ENCODE measurements around the gene ACTR3C.
"Not testable (repeated sequence)": the region's sequence is repeated elsewhere in the genome, so short reads cannot be mapped to it uniquely, and the experiment has no call there.

ACTR3C gene

GRCh38 chr7:150337179-150337578 is 13.8 kb upstream of the ACTR3C start:
- DNase-seq (ENCODE audit: low read depth in 2 of 3, low spot score in 1 of 3): no peak

DNA sequence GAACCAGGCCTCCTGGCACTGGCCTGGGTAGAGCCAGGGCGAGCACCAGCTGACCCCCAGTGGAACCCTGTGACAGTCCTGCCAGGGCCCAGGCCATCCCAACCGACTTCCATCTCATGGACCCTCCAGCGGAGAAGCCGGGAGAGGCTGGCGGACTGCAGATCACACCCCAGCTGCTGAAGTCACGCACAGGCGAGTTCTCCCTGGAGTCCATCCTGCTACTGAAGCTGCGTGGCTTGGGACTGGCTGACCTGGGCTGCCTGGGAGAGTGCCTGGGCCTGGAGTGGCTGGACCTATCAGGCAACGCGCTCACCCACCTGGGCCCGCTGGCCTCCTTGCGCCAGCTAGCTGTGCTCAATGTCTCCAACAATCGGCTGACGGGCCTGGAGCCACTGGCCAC is 13.4 kb upstream of the ACTR3C start:
- DNase-seq (ENCODE audit: low read depth in 2 of 3, low spot score in 1 of 3): no peak

- no peak for DNase-seq (ENCODE audit: low read depth in 2 of 3, low spot score in 1 of 3)
These were observed 12.4 kb upstream of the ACTR3C start for GRCh38 chr7:150335774-150336112.

DNA sequence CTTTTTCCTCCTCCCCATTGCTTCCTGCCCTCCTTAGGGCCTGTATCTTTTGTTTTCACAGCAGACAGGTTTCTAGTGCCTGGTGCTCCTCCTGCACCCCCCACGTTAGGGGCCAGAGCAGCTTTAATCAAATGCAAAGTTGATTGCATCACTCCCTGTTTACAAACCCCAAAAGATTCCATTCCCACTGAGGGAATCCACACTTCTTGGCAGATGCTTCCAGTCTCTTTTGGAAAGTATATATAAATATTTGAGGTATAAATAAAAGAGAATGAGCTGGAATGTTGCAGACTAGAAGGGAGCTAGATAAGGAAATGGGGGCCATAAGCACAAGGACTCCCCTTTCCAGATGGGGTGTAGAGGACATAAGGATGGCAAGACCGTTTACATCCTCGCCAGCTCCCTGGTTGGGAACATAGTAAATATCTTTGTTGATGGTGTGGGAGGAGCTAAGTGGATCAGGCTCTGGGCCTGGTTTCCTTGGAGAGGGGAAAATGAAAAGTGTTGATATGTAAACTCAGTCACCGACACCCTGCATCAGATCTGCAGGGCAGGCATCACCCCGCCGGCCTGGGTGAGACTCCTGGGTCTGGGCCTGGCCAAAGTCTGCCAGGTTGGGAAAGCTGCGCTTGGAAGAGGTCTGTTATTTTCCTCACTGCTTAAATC is 11.9 kb upstream of the ACTR3C start:
- DNase-seq (ENCODE audit: low read depth in 2 of 3, low spot score in 1 of 3): no peak

DNA sequence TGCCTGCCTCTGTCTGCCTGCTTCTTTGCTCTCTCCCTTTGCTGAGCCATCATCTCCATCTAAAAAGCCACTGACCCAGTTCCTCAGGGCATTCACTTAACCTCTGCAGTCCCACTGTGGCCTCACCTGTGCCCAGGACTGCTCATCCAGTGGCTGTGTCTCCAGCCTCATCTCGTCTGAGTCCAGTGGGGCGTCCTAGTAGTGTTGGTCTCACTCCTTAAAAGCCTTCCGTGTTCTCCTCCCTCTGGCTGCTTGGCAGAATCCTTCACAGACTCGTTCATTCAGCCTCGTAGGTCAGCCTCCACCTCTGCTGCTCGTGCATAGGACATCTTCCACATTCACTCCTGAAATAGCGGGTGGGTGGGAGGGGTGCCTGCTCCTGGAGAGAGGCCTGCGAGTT is 10.8 kb upstream of the ACTR3C start:
- DNase-seq (ENCODE audit: low read depth in 2 of 3, low spot score in 1 of 3): no peak

- no peak for DNase-seq (ENCODE audit: low read depth in 2 of 3, low spot score in 1 of 3)
These were observed 10.3 kb upstream of the ACTR3C start for GRCh38 chr7:150333659-150334058.

GRCh38 chr7:150332852-150333635 is 9.7 kb upstream of the ACTR3C start:
- DNase-seq (ENCODE audit: low read depth in 2 of 3, low spot score in 1 of 3): no peak

DNA sequence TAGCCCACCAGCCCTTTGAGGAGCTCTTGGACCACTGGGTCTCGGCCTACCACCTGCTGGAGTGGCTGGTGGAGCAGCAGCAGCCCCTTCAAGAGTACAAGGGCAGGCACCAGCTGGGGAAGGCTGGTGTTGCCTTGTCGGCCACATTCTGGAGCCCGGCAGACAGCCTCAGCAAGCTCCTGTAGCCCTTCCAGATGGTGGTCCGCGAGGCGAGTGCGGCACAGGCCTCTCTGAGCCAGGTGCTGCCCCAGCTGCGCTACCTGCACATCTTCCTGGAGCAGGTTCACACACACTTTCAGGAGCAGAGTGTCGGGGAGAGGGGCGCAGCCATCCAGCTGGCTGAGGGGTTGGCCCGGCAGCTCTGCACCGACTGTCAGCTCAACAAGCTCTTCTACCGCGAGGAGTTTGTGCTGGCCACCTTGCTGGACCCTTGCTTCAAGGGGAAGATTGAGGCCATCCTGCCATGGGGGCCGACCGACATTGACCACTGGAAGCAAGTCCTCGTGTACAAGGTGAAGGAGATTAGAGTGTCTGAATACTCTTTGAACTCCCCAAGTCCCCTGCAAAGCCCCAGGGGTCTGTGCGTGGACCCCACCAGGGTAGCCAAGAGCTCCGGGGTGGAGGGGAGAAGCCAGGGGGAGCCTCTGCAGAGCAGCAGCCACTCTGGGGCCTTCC is 7.0 kb upstream of the ACTR3C start:
- DNase-seq (ENCODE audit: low read depth in 2 of 3, low spot score in 1 of 3): no peak

- DNase-seq (ENCODE audit: low read depth in 2 of 3, low spot score in 1 of 3): no peak
These were observed 6.2 kb upstream of the ACTR3C start for GRCh38 chr7:150329331-150330120.

DNA sequence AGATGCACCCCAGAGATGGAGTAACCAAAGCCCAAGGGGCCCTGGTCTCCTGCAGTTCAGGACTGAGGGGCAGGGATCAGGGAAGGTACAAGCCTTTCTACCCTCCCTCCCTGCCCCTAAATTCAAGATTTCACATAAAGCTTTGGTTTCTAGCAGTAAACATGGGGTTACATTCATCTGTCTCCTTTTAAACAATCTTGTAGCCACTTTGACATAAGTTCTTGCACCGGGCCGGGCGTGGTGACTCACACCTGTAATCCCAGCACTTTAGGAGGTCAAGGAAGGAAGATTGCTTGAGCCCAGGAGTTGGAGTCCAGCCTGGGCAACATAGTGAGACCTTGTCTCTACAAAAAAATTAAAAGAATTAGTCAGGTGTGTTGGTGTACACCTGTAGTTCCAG is 4.0 kb upstream of the ACTR3C start:
- DNase-seq (ENCODE audit: low read depth in 2 of 3, low spot score in 1 of 3): no peak

GRCh38 chr7:150326657-150327268 is 3.4 kb upstream of the ACTR3C start:
- no peak for DNase-seq (ENCODE audit: low read depth in 2 of 3, low spot score in 1 of 3)

DNA sequence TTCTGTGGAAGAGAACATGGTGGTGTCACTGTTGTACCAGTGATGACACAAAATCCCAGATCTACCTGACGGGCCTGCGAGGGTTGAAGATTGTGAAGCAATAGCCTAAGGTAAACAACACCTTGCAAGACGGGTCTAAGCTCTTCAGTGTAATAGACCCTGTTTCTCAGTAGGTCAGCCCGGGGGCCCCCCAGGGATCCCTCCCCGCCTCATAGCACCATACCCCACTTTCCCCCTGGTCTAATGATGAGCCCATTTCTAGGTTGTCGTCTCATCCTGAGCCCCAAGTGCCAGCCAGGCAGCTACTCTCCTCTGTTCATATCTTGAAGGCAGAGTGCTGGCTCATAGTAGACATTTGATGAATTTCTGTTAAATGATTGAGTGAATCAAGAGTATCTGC is 2.6 kb upstream of the ACTR3C start:
- no peak for DNase-seq (ENCODE audit: low read depth in 2 of 3, low spot score in 1 of 3)

GRCh38 chr7:150325110-150325611 is 1.8 kb upstream of the ACTR3C start:
- DNase-seq (ENCODE audit: low read depth in 2 of 3, low spot score in 1 of 3): no peak

GRCh38 chr7:150324373-150324961 is 1.1 kb upstream of the ACTR3C start:
- DNase-seq (ENCODE audit: low read depth in 2 of 3, low spot score in 1 of 3): no peak

DNA sequence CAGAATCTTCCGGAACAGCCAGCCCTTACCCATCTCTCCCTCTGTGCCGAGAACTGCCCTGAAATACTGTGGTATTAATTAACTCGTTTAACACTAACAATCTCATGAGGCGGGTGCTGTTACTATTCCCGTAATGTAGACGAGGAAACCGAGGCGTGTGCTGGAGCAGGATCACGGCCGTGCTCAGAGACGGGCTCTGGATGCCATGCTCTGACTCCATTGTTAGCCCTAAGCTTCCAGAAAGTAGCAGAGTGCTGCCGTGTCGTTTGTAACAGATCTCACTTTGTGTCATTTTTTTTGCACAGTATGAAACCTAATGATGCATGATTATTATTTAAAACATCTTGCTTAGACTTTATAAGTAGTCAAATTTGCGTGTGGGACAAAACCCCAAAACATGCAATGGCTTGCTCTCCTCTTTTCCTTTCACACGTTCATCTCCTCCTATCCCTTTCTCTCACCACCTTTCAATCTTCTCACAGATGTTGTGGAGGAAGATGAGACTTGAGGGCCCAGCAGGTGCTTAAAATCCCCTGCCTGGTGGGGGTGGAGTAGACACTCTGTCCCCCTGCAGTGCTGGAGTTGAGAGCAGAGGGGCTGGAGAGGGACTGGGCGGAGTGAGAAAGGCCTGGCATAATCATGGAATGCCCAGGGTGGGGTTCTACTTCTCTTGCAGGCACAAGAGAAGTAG is 482 bp upstream of the ACTR3C start:
- no peak for DNase-seq (ENCODE audit: low read depth in 2 of 3, low spot score in 1 of 3)

DNA sequence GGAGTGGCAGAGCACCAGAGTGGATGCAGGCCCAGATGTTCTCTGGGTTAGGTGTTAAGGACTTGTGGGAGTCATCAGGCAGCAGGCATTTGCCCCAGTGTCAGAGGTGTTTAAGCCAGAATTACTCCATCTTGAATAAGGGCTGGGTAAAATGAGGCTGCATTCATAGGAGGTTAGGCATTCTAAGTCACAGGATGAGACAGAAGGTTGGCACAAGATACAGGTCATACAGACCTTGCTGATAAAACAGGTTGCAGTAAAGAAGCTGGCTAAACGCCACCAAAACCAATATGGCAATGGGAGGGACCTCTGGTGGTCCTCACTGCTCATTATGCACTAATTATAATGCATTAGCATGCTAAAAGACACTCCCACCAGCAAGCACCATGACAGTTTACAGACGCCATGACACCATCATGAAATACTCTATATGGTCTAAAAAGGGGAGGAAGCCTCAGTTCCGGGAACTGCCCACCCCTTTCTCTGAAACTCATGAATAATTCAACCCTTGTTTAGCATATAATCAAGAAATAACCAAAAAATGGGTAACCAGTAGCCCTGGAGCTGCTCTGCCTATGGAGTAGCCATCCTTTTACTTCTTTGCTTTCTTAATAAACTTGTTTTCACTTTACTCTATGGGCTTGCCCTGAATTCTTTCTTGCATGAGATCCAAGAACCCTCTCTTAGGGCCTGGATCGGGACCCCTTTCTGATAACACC is 1.1 kb downstream of the ACTR3C start:
- DNase-seq (ENCODE audit: low read depth in 2 of 3, low spot score in 1 of 3): peak; percentile 58 to 77 (median 64)

GRCh38 chr7:150321788-150322113 is 1.6 kb downstream of the ACTR3C start:
- no peak for DNase-seq (ENCODE audit: low read depth in 2 of 3, low spot score in 1 of 3)

- no peak for DNase-seq (ENCODE audit: low read depth in 2 of 3, low spot score in 1 of 3)
These were observed 5.4 kb downstream of the ACTR3C start for GRCh38 chr7:150317748-150318444.

DNA sequence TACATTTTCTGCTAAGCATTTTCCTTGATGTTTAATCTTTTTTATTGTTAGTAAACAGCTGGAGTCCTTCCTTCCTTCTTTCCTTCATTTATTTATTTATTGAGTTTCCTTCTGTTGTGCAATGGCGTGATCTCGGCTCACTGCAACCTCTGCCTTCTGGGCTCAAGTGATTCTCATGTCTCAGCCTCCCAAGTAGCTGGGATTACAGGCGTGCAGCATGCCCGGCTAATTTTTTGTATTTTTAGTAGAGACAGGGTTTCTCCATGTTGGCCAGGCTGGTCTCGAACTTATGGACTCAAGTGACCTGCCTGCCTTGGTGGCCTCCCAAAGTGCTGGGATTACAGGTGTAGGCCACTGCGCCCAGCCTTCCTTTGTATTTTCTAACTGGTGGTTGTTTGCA is 6.4 kb downstream of the ACTR3C start:
- not testable (repeated sequence) for DNase-seq (ENCODE audit: low read depth in 2 of 3, low spot score in 1 of 3)
